GM21529 (cell line): ENCODE data around the gene WDR86.

Experiments
- ATAC-seq: cut with Tn5 transposase; IDR thresholded peaks from one replicate; pipeline ENCODE4 v1.9.1; 2021; ENCODE audit not compliant: unreplicated experiment

Gene WDR86

GRCh38 chr7:151428378-151429236, 18.8 kb upstream of the WDR86 start:
- no peak for ATAC-seq

- no peak for ATAC-seq
Measured at GRCh38 chr7:151427705-151428377, 18.0 kb upstream of the WDR86 start.

- no peak for ATAC-seq
Measured at GRCh38 chr7:151426904-151427704, 17.3 kb upstream of the WDR86 start.

- no peak for ATAC-seq
Measured at GRCh38 chr7:151426441-151426903, 16.6 kb upstream of the WDR86 start.

GRCh38 chr7:151425670-151426440, 16.0 kb upstream of the WDR86 start:
- ATAC-seq, result no peak

GRCh38 chr7:151424799-151425198, 15.0 kb upstream of the WDR86 start:
- no peak for ATAC-seq

- ATAC-seq, result no peak
Measured at GRCh38 chr7:151423936-151424335, 14.1 kb upstream of the WDR86 start.

GRCh38 chr7:151423226-151423625, 13.4 kb upstream of the WDR86 start:
- no peak for ATAC-seq

- ATAC-seq, result no peak
Measured at GRCh38 chr7:151422212-151422611, 12.4 kb upstream of the WDR86 start.

GRCh38 chr7:151420144-151420543, 10.3 kb upstream of the WDR86 start:
- ATAC-seq, result no peak

GRCh38 chr7:151416941-151417315, 7.1 kb upstream of the WDR86 start:
- ATAC-seq, result no peak

- no peak for ATAC-seq
Measured at GRCh38 chr7:151416112-151416940, 6.5 kb upstream of the WDR86 start.

GRCh38 chr7:151415375-151416105, 5.7 kb upstream of the WDR86 start:
- ATAC-seq, result no peak

GRCh38 chr7:151413241-151413640, 3.4 kb upstream of the WDR86 start:
- ATAC-seq, result no peak

- ATAC-seq, result no peak
Measured at GRCh38 chr7:151412318-151412717, 2.5 kb upstream of the WDR86 start.

GRCh38 chr7:151411551-151411950, 1.7 kb upstream of the WDR86 start:
- no peak for ATAC-seq

GRCh38 chr7:151410405-151411390, 860 bp upstream of the WDR86 start:
- ATAC-seq, result no peak
